HG02885 (cell line): ENCODE measurements around the gene IDH3G.

Source experiments
- ATAC-seq: cut with Tn5 transposase; IDR thresholded peaks from one replicate; pipeline ENCODE4 v1.9.1; 2021; ENCODE audit warnings: mild to moderate bottlenecking; ENCODE audit not compliant: unreplicated experiment, poor library complexity

Gene IDH3G

DNA sequence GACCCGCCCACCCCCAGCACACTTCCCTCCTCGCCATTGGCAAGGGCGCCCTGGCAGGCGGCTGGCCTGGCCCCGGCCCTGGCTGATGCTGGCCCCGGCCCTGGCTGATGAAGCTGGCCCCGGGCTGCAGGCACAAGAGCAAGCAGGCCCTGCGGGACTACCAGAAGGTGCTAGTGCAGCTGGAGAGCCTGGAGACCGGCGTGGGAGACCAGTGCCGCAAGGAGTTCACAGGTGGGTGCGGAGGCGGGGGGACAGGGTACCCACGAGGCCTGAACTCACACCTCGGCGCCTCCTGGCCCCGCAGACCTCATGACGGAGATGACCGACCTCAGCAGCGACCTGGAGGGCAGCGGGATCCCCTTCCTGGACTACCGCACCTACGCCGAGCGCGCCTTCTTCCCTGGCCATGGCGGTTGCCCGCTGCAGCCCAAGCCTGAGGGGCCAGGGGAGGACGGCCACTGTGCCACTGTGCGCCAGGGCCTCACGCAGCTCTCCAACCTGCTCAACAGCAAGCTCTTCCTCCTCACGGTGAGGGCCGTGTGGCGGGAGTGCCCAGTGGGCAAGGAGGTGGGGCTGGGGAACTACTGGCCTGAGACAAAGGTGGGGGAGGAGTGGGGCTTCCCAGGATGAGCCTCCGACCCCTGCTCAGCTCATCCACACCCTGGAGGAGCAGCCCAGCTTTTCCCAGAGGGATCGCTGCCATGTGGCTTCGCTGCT, 19.4 kb downstream of the IDH3G start:
- no peak for ATAC-seq

DNA sequence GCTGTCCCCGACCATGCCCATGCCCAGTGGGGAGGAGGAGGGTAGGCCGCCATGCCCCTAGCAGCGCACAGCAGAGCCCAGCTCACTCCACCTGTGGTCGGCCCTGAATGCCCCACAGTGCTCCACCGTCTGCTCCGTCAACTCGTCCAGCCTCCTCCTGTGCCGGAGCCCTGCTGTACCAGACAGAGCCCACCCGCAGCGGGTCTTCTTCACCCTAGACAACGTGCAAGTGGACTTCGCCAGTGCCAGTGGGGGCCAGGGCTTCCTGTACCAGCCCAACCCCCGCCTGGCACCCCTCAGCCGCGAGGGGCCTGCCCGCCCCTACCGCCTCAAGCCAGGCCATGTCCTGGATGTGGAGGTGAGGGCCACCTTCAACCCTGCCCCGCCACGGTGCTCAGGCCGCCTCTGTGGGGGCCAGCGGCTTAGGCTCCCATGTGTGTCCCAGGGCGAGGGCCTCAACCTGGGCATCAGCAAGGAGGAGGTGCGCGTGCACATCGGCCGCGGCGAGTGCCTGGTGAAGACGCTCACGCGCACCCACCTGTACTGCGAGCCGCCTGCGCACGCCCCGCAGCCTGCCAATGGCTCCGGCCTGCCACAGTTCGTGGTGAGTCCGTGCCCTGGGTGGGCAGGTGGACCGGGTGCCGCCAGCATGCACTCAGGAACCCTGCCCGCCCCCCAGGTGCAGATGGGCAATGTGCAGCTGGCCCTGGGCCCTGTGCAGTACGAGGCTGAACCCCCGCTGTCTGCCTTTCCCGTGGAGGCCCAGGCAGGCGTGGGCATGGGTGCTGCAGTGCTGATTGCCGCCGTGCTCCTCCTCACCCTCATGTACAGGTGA, 20.2 kb downstream of the IDH3G start:
- no peak for ATAC-seq

DNA sequence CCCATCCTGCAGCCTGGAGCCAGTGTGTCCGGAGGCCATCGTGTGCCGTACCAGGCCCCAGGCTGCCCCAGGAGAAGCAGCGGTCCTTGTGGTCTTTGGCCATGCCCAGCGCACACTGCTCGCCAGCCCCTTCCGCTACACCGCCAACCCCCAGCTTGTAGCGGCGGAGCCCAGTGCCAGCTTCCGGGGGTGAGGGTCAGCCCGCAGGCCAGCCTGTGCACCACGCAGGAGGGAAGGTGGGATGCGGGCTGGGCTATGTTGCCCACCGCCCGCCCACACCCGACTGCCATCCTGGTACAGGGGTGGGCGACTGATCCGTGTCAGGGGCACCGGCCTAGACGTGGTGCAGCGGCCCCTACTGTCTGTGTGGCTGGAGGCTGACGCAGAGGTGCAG, 21.0 kb downstream of the IDH3G start:
- ATAC-seq: no peak

DNA sequence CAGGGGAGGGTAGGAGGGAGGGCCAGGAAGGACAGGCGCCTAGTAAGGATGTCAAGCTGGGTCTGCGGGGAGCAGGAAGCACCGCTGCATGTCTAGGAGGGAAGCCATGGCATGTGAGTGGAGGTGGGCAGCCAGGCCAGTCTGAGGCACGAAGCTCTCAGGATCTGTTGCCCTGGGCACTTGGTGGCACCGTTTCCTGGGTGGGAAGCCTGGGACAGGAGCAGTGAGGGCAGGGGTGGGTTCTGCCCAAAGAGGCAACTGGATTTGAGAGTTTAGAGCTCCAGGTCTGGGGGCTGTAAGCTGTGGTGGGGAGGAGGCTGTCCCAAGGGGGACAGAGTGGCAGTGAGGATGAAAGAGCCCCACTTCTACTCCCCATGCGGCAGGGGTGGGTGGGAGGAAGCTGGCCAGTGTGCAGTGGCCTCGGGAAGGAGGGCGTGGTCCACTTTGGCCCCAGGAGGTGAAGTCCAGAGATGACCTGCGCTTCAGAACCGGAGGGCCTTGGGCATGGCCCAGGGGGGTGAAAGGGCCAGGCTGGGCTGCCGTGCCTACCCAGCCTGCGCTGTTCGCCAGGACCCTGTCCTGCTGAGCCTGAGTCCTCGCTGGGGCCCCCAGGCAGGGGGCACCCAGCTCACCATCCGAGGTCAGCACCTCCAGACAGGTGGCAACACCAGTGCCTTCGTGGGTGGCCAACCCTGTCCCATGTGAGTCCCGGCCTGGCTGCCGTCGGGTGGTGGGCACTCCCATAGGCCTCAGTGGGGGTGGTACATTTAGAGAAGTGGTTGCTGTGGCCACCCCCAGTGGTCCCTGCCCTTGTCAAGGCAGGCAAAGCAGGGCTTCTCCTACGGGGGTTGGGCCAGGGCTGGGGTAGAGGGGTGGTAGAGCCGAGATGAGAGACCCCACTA, 21.6 kb downstream of the IDH3G start:
- ATAC-seq: no peak

DNA sequence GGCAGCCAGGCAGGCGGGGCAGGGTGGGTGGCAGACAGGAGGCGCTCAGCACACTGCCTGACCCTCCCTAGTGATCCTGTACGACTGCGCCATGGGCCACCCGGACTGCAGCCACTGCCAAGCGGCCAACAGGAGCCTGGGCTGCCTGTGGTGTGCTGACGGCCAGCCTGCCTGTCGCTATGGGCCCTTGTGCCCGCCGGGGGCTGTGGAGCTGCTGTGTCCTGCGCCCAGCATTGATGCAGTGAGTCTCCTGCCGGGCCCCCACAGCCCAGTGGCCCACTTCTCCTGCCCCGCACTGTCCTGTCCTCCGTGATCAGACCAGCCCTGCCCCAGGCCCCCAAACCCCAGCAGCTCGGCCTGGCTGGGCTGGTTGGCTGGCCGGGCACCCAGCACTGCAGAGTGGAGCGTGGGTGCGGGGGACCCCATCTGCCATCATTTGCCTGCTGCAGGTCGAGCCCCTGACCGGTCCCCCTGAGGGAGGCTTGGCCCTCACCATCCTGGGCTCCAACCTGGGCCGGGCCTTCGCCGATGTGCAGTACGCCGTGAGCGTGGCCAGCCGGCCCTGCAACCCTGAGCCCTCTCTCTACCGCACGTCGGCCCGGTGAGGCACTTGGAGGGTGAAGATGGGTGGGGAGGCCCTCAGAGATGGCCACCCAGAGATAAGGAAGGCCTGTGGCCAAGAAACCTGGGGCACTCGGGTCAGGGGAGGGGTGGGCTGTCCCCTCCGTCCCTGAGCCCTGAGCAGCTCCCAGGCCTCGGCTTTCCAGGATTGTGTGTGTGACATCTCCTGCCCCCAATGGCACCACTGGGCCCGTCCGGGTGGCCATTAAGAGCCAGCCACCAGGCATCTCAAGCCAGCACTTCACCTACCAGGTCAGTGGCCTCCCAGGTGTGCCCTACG, 22.5 kb downstream of the IDH3G start:
- ATAC-seq: no peak

DNA sequence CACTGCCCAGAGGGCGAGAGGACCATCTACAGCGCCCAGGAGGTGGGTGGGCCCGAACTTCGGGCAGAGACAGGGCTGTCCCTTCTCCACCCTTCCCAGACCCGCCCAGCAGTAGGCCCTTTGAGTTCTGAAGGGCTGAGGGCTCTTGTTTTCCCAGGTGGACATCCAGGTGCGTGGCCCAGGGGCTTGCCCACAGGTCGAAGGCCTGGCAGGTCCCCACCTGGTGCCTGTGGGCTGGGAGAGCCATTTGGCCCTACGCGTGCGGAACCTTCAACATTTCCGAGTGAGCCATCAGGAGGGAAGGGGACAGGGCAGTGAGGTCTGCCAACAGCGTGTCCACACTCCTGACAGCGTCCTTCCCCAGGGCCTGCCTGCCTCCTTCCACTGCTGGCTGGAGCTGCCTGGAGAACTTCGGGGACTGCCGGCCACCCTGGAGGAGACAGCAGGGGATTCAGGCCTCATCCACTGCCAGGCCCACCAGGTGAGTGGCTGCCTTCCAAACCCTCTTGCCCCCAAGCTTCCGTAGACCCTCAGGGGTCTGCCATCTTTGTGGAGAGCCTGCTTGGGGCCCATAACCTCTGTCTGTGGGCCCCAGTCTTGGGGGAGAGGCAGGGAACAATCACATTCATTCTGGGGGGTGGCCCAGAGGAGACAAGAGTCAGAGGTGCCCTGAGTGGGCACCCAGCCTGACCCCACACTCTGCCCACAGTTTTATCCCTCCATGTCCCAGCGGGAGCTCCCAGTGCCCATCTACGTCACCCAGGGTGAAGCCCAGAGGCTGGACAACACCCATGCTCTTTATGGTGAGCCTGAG, 23.4 kb downstream of the IDH3G start:
- no peak for ATAC-seq

DNA sequence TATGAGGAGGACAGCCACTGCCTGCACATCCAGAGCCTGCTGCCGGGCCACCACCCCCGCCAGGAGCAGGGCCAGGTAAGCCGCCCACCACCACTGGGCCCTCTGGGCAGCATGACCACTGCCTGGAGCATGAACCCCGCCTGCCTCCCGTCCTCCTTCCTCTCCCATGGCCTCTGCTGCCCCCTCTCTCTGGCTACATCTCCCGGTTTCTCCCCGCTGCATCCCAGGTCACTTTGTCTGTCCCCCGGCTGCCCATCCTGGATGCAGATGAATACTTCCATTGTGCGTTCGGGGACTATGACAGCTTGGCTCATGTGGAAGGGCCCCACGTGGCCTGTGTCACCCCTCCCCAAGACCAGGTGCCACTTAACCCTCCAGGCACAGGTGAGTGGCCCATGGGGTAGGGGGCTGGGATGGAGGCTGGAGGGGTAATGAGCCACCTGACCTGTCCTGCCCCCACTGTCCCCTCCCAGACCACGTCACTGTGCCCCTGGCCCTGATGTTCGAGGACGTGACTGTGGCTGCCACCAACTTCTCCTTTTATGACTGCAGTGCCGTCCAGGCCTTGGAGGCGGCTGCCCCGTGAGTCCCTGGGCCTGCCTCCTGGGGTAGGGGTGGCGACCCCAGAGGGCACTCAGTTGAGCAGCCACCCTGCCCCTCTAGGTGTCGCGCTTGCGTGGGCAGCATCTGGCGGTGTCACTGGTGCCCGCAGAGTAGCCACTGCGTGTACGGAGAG, 24.1 kb downstream of the IDH3G start:
- no peak for ATAC-seq

DNA sequence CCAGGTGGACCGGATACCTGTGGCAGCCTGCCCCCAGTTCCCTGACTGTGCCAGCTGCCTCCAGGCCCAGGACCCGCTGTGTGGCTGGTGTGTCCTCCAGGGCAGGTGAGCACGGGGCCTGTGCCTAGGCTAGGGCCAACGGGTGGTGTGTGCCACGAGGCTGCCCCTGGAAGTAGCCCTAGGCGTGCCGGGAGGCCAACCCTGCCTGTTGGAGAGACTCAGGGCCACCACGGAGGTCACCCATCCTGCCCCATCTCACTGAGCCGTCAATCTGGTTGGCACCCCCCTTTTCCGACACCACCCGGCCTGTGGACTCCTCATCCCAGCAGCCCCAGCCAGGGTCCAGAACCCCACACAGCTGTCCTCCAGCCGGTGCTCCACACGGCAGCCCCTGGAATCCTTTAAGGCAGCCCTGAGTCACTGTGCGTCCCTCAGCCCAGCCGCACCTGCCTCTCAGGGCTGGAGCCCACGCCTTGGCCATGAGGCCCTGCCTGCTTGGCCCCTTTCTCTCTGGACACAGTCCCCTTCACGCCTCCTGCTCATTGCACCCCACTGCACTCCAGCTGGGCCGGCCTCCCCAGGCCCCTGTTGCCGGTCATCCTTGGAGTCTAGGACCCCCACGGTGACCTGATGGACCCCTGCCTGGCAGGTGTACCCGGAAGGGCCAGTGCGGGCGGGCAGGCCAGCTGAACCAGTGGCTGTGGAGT, 24.9 kb downstream of the IDH3G start:
- ATAC-seq: no peak

DNA sequence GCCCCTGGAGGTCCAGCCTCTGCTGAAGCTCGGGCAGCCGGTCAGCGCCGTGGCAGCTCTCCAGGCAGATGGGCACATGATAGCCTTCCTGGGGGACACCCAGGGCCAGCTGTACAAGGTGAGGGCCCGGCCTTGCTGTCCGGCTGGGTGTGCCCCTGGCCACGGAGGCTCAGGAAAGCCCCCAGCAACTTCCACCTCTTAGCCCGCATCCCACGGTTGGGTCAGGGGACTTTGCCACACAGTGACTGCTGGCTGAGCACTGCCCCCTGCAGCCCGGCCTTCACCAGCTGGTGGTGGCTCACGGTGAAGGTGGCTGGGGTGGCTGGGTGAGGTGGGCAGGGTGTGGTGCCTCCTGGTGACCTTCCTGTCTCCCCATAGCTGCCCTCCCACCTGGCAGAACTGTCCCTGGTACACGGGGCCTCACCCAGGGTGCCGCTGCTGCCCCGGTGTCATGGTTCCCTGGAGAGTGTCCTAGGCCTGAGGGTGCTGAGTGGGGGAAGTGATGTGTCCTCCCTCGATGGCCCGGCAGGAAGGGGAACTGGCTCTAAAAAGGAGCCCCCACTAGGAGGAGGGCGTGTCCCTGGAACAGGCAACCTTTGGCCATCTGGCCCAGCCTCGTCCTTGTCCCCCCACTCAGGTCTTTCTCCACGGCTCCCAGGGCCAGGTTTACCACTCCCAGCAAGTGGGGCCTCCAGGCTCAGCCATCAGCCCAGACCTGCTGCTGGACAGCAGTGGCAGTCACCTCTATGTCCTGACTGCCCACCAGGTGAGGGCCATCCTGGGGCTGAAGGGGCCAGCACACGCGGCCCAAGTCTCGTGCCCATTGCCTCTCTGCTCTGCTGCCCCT, 25.6 kb downstream of the IDH3G start:
- ATAC-seq: no peak

DNA sequence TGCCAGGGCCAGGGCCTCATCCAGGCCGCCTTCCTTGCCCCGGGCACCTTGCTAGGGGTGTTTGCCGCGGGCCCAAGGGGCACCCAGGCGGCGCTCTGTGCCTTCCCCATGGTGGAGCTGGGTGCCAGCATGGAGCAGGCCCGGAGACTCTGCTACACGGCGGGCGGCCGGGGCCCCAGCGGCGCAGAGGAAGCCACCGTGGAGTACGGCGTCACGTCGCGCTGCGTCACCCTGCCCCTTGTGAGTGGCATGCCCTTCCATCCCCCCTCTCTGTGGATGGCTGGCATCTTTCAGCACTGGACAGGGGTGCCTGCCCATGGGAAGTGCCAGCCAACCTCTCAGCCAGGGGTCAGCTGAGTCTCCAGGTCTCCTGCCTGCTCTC, 26.5 kb downstream of the IDH3G start:
- ATAC-seq: no peak

DNA sequence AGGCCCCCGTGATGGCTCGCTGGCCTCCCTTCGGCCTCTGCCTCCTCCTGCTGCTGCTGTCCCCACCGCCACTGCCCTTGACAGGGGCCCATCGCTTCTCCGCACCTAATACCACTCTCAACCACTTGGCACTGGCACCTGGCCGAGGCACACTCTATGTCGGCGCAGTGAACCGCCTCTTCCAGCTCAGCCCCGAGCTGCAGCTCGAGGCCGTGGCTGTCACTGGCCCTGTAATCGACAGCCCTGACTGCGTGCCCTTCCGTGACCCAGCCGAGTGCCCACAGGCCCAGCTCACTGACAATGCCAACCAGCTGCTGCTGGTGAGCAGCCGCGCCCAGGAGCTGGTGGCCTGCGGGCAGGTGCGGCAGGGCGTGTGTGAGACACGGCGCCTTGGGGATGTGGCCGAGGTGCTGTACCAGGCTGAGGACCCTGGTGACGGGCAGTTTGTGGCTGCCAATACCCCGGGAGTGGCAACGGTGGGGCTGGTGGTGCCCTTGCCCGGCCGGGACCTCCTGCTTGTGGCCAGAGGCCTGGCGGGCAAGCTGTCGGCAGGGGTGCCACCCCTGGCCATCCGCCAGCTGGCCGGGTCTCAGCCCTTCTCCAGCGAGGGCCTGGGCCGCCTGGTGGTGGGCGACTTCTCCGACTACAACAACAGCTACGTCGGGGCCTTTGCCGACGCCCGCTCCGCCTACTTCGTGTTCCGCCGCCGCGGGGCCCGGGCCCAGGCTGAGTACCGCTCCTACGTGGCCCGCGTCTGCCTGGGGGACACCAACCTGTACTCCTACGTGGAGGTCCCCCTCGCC, 27.1 kb downstream of the IDH3G start:
- no peak for ATAC-seq

DNA sequence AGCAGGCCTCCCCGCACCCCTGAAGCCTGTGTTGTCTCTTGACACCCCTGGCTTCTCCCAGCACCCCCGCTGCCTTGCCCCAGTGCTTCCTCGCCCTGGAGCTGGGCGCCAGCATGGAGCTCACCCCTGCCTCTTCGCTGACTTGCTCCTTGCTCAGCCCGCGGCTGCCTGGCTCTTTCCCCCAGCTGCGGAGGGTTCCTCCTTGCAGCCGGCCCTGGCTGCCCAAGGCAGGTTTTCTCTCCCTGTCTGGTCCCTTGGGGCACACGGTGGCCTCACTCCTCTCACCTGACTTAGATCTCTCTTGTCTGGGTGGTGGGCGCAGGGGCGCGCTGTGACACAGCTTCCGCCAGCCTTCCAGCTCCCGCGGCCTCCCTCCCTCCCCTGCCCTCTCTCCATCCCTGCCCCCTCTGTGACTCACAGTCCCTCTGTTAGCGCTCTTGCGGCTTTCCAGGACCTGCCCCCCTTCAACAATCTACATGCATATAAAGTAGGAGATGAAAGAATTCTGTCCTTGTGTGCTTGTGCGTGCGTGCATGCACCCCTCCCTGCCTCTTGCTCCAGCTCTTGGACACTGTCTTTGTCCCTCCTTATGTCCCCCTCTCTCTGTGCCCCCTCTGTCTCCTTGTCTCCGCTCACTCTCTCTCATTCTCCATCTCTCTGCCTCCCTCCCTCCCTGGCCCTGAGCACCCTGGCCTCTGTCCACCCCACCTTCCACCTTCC, 27.9 kb downstream of the IDH3G start:
- no peak for ATAC-seq

DNA sequence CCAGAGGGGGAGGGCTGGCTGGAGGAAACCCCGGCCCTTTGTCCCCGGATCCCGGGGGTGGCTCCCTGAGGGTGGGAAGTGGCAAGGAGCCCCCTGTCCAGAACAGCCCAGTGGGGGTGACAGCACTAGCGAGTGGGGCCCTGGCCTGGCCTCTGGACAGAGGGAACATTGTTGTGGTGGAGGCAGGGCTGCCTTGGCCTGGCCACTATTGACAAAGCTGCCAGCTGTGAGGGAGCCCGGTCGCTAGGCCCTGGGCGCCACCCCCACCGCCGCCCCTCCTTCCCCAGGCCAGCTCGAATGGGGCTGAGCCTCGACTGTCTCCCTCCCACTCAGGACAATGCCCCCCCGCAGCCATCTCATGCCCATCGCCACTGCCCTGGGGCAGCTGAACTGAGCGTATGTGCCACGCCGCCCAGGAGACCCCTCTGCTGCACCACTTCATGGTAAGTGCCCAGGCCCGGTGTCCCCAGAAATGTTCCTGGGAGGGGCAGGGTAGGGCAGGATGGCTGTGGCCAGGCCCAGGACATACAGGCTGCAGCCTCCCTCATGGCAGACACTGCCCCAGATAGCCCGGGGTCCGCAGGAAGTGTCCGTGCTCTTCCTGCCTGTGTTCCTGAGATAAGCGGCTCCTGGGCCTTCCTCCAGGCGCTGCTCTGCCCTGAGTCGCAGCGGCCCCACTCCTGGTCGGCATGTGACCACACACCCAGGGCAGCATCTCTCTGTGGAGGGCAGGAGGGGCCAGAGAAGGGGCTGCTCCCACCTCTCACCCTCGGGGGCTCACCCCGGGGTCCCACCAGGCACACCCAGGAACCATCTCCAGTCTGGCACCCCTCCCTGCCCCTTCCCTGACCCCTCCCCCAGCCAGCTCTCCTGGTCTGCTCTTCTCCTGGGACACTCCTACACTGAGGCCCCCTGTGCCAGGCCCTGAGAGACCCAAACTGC, 28.8 kb downstream of the IDH3G start:
- ATAC-seq: no peak

DNA sequence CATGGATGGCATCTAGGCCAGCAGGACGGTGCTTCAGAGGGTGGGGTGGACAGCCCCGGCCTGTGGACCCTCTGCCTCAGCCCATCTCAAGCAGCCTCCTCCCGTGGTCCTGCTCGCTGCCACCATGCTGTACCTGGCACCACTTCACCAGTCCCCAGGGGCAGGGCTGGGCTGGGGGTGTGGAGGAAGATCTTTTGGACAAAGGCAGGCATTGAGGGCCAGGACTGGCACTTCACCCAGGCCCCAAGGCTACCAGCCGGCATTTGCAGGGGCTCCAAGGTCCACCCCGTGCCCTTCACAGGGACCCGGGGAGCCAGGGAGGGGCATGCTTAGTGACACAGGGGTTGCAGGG, 29.4 kb downstream of the IDH3G start:
- ATAC-seq: no peak
